Measurements from ENCODE around the gene GALNT8.

GALNT8 gene

DNA sequence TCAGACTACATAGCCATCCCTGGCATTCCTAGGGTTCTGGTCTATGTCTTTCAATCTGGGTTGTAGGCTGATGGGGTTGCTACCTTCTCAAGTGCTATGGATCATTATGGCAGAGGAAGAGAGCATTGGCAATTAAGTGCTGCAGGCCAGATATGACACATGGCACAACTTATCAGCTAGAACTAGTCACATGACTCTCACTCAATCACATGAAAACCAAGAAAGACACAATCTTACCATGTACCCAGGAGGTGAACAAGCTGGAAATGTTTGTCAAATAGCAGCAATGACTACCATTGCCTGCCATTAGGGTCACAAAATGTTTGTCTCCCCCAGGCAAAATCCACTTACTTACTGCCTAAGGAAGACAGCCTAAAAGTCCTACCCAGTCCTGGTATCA is 80.4 kb downstream of the GALNT8 start:
- no peaks in the 10 kb centered on the region for H3K36me3 ChIP-seq (ENCODE audit: control insufficient read depth, low read length)
- peaks cover 28% of the 10 kb centered on the region; the same call in 1 of the 2 replicates for H3K27me3 ChIP-seq (ENCODE audit: control insufficient read depth, low read length)
- no peaks in the 10 kb centered on the region for H3F3A ChIP-seq (ENCODE audit: control insufficient read depth, insufficient read depth)
- H3K4me2 ChIP-seq (ENCODE audit: low read length): no peak overlapping the region
- no peaks in the 10 kb centered on the region for H3K9me3 ChIP-seq (ENCODE audit: control insufficient read depth, insufficient read depth, low read length)
- no peak for TF ChIP-seq EZH2phosphoT487 (IDR thresholded peaks at IDR 0.05; ENCODE audit: borderline replicate concordance, low read length)
- TF ChIP-seq, protein P1, sequence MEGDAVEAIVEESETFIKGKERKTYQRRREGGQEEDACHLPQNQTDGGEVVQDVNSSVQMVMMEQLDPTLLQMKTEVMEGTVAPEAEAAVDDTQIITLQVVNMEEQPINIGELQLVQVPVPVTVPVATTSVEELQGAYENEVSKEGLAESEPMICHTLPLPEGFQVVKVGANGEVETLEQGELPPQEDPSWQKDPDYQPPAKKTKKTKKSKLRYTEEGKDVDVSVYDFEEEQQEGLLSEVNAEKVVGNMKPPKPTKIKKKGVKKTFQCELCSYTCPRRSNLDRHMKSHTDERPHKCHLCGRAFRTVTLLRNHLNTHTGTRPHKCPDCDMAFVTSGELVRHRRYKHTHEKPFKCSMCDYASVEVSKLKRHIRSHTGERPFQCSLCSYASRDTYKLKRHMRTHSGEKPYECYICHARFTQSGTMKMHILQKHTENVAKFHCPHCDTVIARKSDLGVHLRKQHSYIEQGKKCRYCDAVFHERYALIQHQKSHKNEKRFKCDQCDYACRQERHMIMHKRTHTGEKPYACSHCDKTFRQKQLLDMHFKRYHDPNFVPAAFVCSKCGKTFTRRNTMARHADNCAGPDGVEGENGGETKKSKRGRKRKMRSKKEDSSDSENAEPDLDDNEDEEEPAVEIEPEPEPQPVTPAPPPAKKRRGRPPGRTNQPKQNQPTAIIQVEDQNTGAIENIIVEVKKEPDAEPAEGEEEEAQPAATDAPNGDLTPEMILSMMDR (IDR thresholded peaks at IDR 0.05; ENCODE audit: low read depth, low read length, poor library complexity, severe bottlenecking): no peak
- no peak overlapping the region for H3K27ac ChIP-seq (ENCODE audit: low read depth, low read length)
- no peak overlapping the region for H3K4me3 ChIP-seq (ENCODE audit: low read length)
- H4K20me1 ChIP-seq (ENCODE audit: control insufficient read depth, insufficient read depth, low read depth, low read length): no peaks in the 10 kb centered on the region
- no peaks in the 10 kb centered on the region for H3K9me2 ChIP-seq (replicated peaks; ENCODE audit: control insufficient read depth, low read length)
- H3K4me1 ChIP-seq (ENCODE audit: control insufficient read depth, low read length): no peaks in the 10 kb centered on the region
- H3K79me2 ChIP-seq (ENCODE audit: control insufficient read depth, low read length): no peaks in the 10 kb centered on the region

DNA sequence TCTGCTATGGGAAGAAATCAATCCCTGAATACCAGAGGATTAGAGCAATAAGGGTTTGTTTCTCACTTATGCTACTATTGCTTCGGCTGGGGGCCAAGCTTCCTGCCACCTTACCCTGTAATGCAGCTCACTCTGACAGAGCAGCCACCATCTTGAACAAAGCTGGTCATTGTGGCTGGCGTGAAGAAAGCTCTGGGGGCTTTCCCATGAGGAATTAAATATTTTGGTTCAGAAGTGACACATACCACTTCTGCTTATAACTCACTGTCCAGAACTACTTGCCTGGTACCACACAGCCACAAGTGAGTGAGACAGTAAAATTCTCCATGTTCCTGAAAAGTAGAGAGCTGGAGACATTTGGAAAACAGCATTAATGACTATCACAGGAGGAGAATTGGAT is 82.6 kb downstream of the GALNT8 start:
- H4K20me1 ChIP-seq (ENCODE audit: control insufficient read depth, insufficient read depth, low read depth, low read length): no peaks in the 10 kb centered on the region
- no peaks in the 10 kb centered on the region for H3K79me2 ChIP-seq (ENCODE audit: control insufficient read depth, low read length)
- H3K4me1 ChIP-seq (ENCODE audit: control insufficient read depth, low read length): no peaks in the 10 kb centered on the region
- no peak overlapping the region for H3K4me2 ChIP-seq (ENCODE audit: low read length)
- no peaks in the 10 kb centered on the region for H3K36me3 ChIP-seq (ENCODE audit: control insufficient read depth, low read length)
- no peak overlapping the region for H3K4me3 ChIP-seq (ENCODE audit: low read length)
- no peak for TF ChIP-seq EZH2phosphoT487 (IDR thresholded peaks at IDR 0.05; ENCODE audit: borderline replicate concordance, low read length)
- TF ChIP-seq, protein P1 (IDR thresholded peaks at IDR 0.05; ENCODE audit: low read depth, low read length, poor library complexity, severe bottlenecking): no peak
- H3K9me2 ChIP-seq (replicated peaks; ENCODE audit: control insufficient read depth, low read length): no peaks in the 10 kb centered on the region
- no peaks in the 10 kb centered on the region for H3K9me3 ChIP-seq (ENCODE audit: control insufficient read depth, insufficient read depth, low read length)
- H3F3A ChIP-seq (ENCODE audit: control insufficient read depth, insufficient read depth): no peaks in the 10 kb centered on the region
- H3K27me3 ChIP-seq (ENCODE audit: control insufficient read depth, low read length): peaks cover 25% of the 10 kb centered on the region; the same call in 1 of the 2 replicates
- no peak overlapping the region for H3K27ac ChIP-seq (ENCODE audit: low read depth, low read length)

DNA sequence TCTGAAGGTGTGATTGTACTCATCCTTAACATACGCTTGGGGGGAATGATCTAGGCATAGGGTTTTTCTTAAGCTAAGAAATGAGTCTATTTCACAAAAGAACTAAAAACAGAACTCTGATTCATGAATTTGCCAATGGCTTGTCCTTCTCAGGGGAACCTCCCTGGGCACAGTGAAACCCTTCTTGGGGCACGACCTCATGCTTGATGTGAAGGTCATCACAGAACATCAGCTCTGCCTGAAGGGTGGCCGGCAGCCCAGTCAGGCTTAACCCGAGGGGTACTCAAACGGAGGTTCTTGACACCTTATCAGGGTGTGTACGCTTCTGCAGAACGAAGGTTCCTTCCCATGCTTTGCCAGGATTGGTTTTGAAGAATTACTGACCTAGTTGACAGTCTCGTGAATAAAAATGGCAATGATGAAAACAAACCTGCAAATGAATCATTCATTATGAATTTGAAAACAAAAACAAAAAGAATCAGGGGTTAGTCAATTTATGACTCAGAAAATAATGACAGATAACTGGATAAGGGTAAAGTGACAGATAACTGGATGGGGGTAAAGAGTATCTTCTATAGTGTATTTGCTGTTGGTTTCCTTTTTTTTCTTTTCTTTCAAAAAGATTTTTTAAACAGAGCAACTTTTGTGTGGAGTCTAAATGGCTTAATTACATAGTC is 86.4 kb downstream of the GALNT8 start:
- H4K20me1 ChIP-seq (ENCODE audit: control insufficient read depth, insufficient read depth, low read depth, low read length): no peaks in the 10 kb centered on the region
- no peaks in the 10 kb centered on the region for H3K36me3 ChIP-seq (ENCODE audit: control insufficient read depth, low read length)
- no peak for TF ChIP-seq EZH2phosphoT487 (IDR thresholded peaks at IDR 0.05; ENCODE audit: borderline replicate concordance, low read length)
- TF ChIP-seq, protein P1 (IDR thresholded peaks at IDR 0.05; ENCODE audit: low read depth, low read length, poor library complexity, severe bottlenecking): no peak
- no peak overlapping the region for H3K4me2 ChIP-seq (ENCODE audit: low read length)
- H3F3A ChIP-seq (ENCODE audit: control insufficient read depth, insufficient read depth): no peaks in the 10 kb centered on the region
- no peaks in the 10 kb centered on the region for H3K79me2 ChIP-seq (ENCODE audit: control insufficient read depth, low read length)
- H3K4me1 ChIP-seq (ENCODE audit: control insufficient read depth, low read length): no peaks in the 10 kb centered on the region
- no peak overlapping the region for H3K4me3 ChIP-seq (ENCODE audit: low read length)
- no peaks in the 10 kb centered on the region for H3K9me3 ChIP-seq (ENCODE audit: control insufficient read depth, insufficient read depth, low read length)
- no peaks in the 10 kb centered on the region for H3K9me2 ChIP-seq (replicated peaks; ENCODE audit: control insufficient read depth, low read length)
- H3K27ac ChIP-seq (ENCODE audit: low read depth, low read length): no peak overlapping the region
- H3K27me3 ChIP-seq (ENCODE audit: control insufficient read depth, low read length): peaks cover 2% of the 10 kb centered on the region
